Keratinocyte (primary cell): ENCODE data around the gene CPSF3.

Experiments used
- CTCF ChIP-seq, 3 experiments: IDR thresholded peaks in 1 of 3; conservative IDR thresholded peaks in 1 of 3; optimal IDR thresholded peaks in 1 of 3; 2 replicates in 2 of 3; 3 replicates in 1 of 3; pipeline versions ENCODE3 to v1.5.1; 2011; ENCODE audit warnings: low read length in 3 of 3, mild to moderate bottlenecking in 3 of 3, moderate library complexity in 2 of 3, control low read depth in 1 of 3, inconsistent platforms in 1 of 3; ENCODE audit not compliant: insufficient read depth in 2 of 3; ENCODE audit errors: extremely low read depth in 1 of 3
- EZH2 ChIP-seq: IDR thresholded peaks from one replicate; pipeline ENCODE4 v1.6.1; 2012; ENCODE audit warnings: inconsistent platforms, mild to moderate bottlenecking, low read length, moderate library complexity

GRCh38 chr2:9377461-9378097 is 45.9 kb upstream of the CPSF3 start:
- no peak for TF ChIP-seq EZH2
- TF ChIP-seq CTCF (optimal IDR thresholded peaks at IDR 0.05 in 1 of 3, IDR thresholded peaks at IDR 0.05 in 1 of 3, conservative IDR thresholded peaks at IDR 0.05 in 1 of 3; ENCODE audit: extremely low read depth in 1 of 3, insufficient read depth in 2 of 3, low read length in 3 of 3) = no peak
